Stimulated activated CD8-positive, alpha-beta memory T cell treated with anti-CD3 and anti-CD28 coated beads, Interleukin-7, amount 100 ng/mL, for 4 hours (primary cell): ENCODE measurements around the gene RBBP5.

Experiments used
- DNase-seq, 2 donors: peaks; one replicate each; pipeline ENCODE4 v3.0.0-alpha.2; 2020; ENCODE audit warnings: low read depth in 2 of 2

Gene RBBP5

GRCh38 chr1:205057808-205058575 is 63.8 kb downstream of the RBBP5 start:
- DNase-seq: no peak

GRCh38 chr1:205056956-205057568 is 64.7 kb downstream of the RBBP5 start:
- DNase-seq: no peak

GRCh38 chr1:205056188-205056611 is 65.6 kb downstream of the RBBP5 start:
- DNase-seq: no peak

- no peak for DNase-seq
Observed at GRCh38 chr1:205054013-205054412, 67.8 kb downstream of the RBBP5 start.

GRCh38 chr1:205053296-205053695 is 68.5 kb downstream of the RBBP5 start:
- no peak for DNase-seq

- no peak for DNase-seq
Observed at GRCh38 chr1:205052690-205053089, 69.1 kb downstream of the RBBP5 start.

GRCh38 chr1:205049479-205049878 is 72.3 kb downstream of the RBBP5 start:
- DNase-seq: no peak

GRCh38 chr1:205048382-205048781 is 73.4 kb downstream of the RBBP5 start:
- no peak for DNase-seq

GRCh38 chr1:205047764-205048231 is 74.0 kb downstream of the RBBP5 start:
- no peak for DNase-seq

GRCh38 chr1:205046870-205047269 is 74.9 kb downstream of the RBBP5 start:
- DNase-seq: no peak

- DNase-seq: no peak
Observed at GRCh38 chr1:205045146-205045545, 76.6 kb downstream of the RBBP5 start.

- DNase-seq: no peak
Observed at GRCh38 chr1:205044741-205045140, 77.0 kb downstream of the RBBP5 start.

- no peak for DNase-seq
Observed at GRCh38 chr1:205043866-205044265, 77.9 kb downstream of the RBBP5 start.

GRCh38 chr1:205042911-205043806 is 78.6 kb downstream of the RBBP5 start, which contains the start of gene CNTN2:
Gene CNTN2, plus strand, starts transcription at chr1:205043212. Its CDS starts 9,974 bp downstream, at chr1:205053186.
- no peak for DNase-seq

GRCh38 chr1:205041998-205042910 is 79.5 kb downstream of the RBBP5 start:
- no peak for DNase-seq

GRCh38 chr1:205041001-205041715 is 80.6 kb downstream of the RBBP5 start:
- DNase-seq: no peak

GRCh38 chr1:205038132-205038786 is 83.5 kb downstream of the RBBP5 start:
- no peak for DNase-seq

- DNase-seq: no peak
Observed at GRCh38 chr1:205037539-205037938, 84.2 kb downstream of the RBBP5 start.
